ENCODE results near the gene C11orf21.

Gene C11orf21

GRCh38 chr11:2260491-2261364 lies 41.0 kb downstream of the C11orf21 start:
- ATAC-seq (no peak), DNase-seq (no peak)
- Mint-ChIP-seq H3K4me3 (no peak overlapping the region), H3K36me3 (ENCODE audit: low read depth) (no peaks in the 10 kb centered on the region), H3K27me3 (no peaks in the 10 kb centered on the region), H3K27ac (no peak overlapping the region), H3K9me3 (no peaks in the 10 kb centered on the region), H3K4me1 (peaks cover 5% of the 10 kb centered on the region)

- H3K4me3 Mint-ChIP-seq = no peak overlapping the region
- ATAC-seq (no peak), DNase-seq (no peak)
- H3K27ac Mint-ChIP-seq = no peak overlapping the region
- H3K36me3 Mint-ChIP-seq (ENCODE audit: low read depth) = no peaks in the 10 kb centered on the region
- H3K4me1 Mint-ChIP-seq = no peaks in the 10 kb centered on the region
- no peaks in the 10 kb centered on the region for H3K9me3 Mint-ChIP-seq
- no peaks in the 10 kb centered on the region for H3K27me3 Mint-ChIP-seq
Measured at GRCh38 chr11:2259897-2260451, 41.7 kb downstream of the C11orf21 start.

GRCh38 chr11:2259466-2259830 lies 42.3 kb downstream of the C11orf21 start:
- Mint-ChIP-seq H3K27ac (no peak overlapping the region), H3K36me3 (ENCODE audit: low read depth) (no peaks in the 10 kb centered on the region), H3K9me3 (no peaks in the 10 kb centered on the region), H3K4me1 (no peaks in the 10 kb centered on the region), H3K4me3 (no peak overlapping the region), H3K27me3 (no peaks in the 10 kb centered on the region)
- ATAC-seq = no peak
- no peak for DNase-seq

GRCh38 chr11:2258501-2259465 lies 42.9 kb downstream of the C11orf21 start:
- H3K4me1 Mint-ChIP-seq = no peaks in the 10 kb centered on the region
- H3K4me3 Mint-ChIP-seq = no peak overlapping the region
- DNase-seq (no peak), ATAC-seq (peak; percentile 26)
- no peaks in the 10 kb centered on the region for H3K9me3 Mint-ChIP-seq
- no peak overlapping the region for H3K27ac Mint-ChIP-seq
- no peaks in the 10 kb centered on the region for H3K36me3 Mint-ChIP-seq (ENCODE audit: low read depth)
- no peaks in the 10 kb centered on the region for H3K27me3 Mint-ChIP-seq

- no peaks in the 10 kb centered on the region for H3K9me3 Mint-ChIP-seq
Measured at GRCh38 chr11:2256951-2257700, 44.6 kb downstream of the C11orf21 start.

GRCh38 chr11:2256293-2256913 lies 45.3 kb downstream of the C11orf21 start:
- H3K27me3 Mint-ChIP-seq = no peaks in the 10 kb centered on the region
- ATAC-seq (no peak), DNase-seq (no peak)
- H3K4me3 Mint-ChIP-seq = no peak overlapping the region
- H3K27ac Mint-ChIP-seq = no peak overlapping the region
- no peaks in the 10 kb centered on the region for H3K4me1 Mint-ChIP-seq
- no peaks in the 10 kb centered on the region for H3K9me3 Mint-ChIP-seq
- no peaks in the 10 kb centered on the region for H3K36me3 Mint-ChIP-seq (ENCODE audit: low read depth)

More at GRCh38 chr11:2256951-2257700, 44.6 kb downstream of the C11orf21 start:
- Mint-ChIP-seq H3K27me3 (no peaks in the 10 kb centered on the region), H3K4me3 (no peak overlapping the region), H3K36me3 (ENCODE audit: low read depth) (no peaks in the 10 kb centered on the region), H3K4me1 (no peaks in the 10 kb centered on the region), H3K27ac (no peak overlapping the region)
- DNase-seq (no peak), ATAC-seq (no peak)

GRCh38 chr11:2252018-2252417 lies 49.7 kb downstream of the C11orf21 start:
- Mint-ChIP-seq H3K27ac (no peak overlapping the region), H3K4me3 (no peak overlapping the region), H3K27me3 (no peaks in the 10 kb centered on the region), H3K36me3 (ENCODE audit: low read depth) (no peaks in the 10 kb centered on the region), H3K9me3 (no peaks in the 10 kb centered on the region), H3K4me1 (no peaks in the 10 kb centered on the region)
- DNase-seq = no peak
- ATAC-seq = no peak

GRCh38 chr11:2251138-2251537 lies 50.6 kb downstream of the C11orf21 start:
- Mint-ChIP-seq H3K9me3 (no peaks in the 10 kb centered on the region), H3K27ac (no peak overlapping the region)
- ATAC-seq = no peak

GRCh38 chr11:2250485-2250884 lies 51.2 kb downstream of the C11orf21 start:
- DNase-seq (no peak), ATAC-seq (no peak)
- H3K27ac Mint-ChIP-seq = no peak overlapping the region
- H3K9me3 Mint-ChIP-seq = no peaks in the 10 kb centered on the region
- H3K4me3 Mint-ChIP-seq = no peak overlapping the region
- no peaks in the 10 kb centered on the region for H3K36me3 Mint-ChIP-seq (ENCODE audit: low read depth)
- no peaks in the 10 kb centered on the region for H3K4me1 Mint-ChIP-seq
- peaks cover 2% of the 10 kb centered on the region for H3K27me3 Mint-ChIP-seq

More at GRCh38 chr11:2251138-2251537, 50.6 kb downstream of the C11orf21 start:
- no peaks in the 10 kb centered on the region for H3K36me3 Mint-ChIP-seq (ENCODE audit: low read depth)
- DNase-seq = no peak
- H3K4me1 Mint-ChIP-seq = no peaks in the 10 kb centered on the region
- no peaks in the 10 kb centered on the region for H3K27me3 Mint-ChIP-seq
- H3K4me3 Mint-ChIP-seq = no peak overlapping the region

GRCh38 chr11:2250041-2250440 lies 51.7 kb downstream of the C11orf21 start:
- Mint-ChIP-seq H3K4me1 (no peaks in the 10 kb centered on the region), H3K27ac (no peak overlapping the region), H3K9me3 (no peaks in the 10 kb centered on the region), H3K4me3 (no peak overlapping the region), H3K36me3 (ENCODE audit: low read depth) (no peaks in the 10 kb centered on the region), H3K27me3 (peaks cover 2% of the 10 kb centered on the region)
- ATAC-seq (no peak), DNase-seq (no peak)

- DNase-seq (no peak), ATAC-seq (no peak)
- no peaks in the 10 kb centered on the region for H3K36me3 Mint-ChIP-seq (ENCODE audit: low read depth)
- H3K27me3 Mint-ChIP-seq = peaks cover 5% of the 10 kb centered on the region
- no peaks in the 10 kb centered on the region for H3K4me1 Mint-ChIP-seq
- no peak overlapping the region for H3K4me3 Mint-ChIP-seq
- no peaks in the 10 kb centered on the region for H3K9me3 Mint-ChIP-seq
- H3K27ac Mint-ChIP-seq = no peak overlapping the region
Measured at GRCh38 chr11:2249189-2249916, 52.4 kb downstream of the C11orf21 start.

- no peak for DNase-seq
- Mint-ChIP-seq H3K4me1 (no peaks in the 10 kb centered on the region), H3K36me3 (ENCODE audit: low read depth) (no peaks in the 10 kb centered on the region), H3K27ac (no peak overlapping the region), H3K27me3 (peaks cover 6% of the 10 kb centered on the region), H3K4me3 (no peak overlapping the region), H3K9me3 (no peaks in the 10 kb centered on the region)
- ATAC-seq = no peak
Measured at GRCh38 chr11:2248762-2249161, 53.0 kb downstream of the C11orf21 start.

GRCh38 chr11:2248242-2248641 lies 53.5 kb downstream of the C11orf21 start:
- DNase-seq (no peak), ATAC-seq (no peak)
- H3K4me3 Mint-ChIP-seq = no peak overlapping the region
- no peaks in the 10 kb centered on the region for H3K4me1 Mint-ChIP-seq
- H3K36me3 Mint-ChIP-seq (ENCODE audit: low read depth) = no peaks in the 10 kb centered on the region
- no peak overlapping the region for H3K27ac Mint-ChIP-seq
- H3K27me3 Mint-ChIP-seq = peaks cover 6% of the 10 kb centered on the region
- no peaks in the 10 kb centered on the region for H3K9me3 Mint-ChIP-seq

Data from activated naive CD8-positive, alpha-beta T cell treated with anti-CD3 and anti-CD28 coated beads, Interleukin-2, amount 50 U/mL, for 24 hours (primary cell).